RWPE1 (cell line): ENCODE results near the gene GAL3ST2.

Experiments
- CTCF ChIA-PET: fragments of 350-600 bp; sonication (Branson Sonifier 250); formaldehyde crosslinking; extraction: SDS; loops from one replicate; lab custom pipeline; 2021; lab: Yijun Ruan, JAX
- POLR2A ChIA-PET: fragments of 400-600 bp; formaldehyde crosslinking; extraction: SDS; loops from one replicate; lab custom pipeline; 2020; ENCODE audit warnings: antibody characterized with exemption; ENCODE audit not compliant: low non-redundant PET; lab: Yijun Ruan, JAX
- DNase-seq: peaks from one replicate; pipeline ENCODE4 v3.0.0; 2012; ENCODE audit warnings: low spot score
- H3K27ac ChIP-seq: fragments of 450-650 bp; 2 replicates; pipeline ENCODE4 v1.5.1; 2017
- CTCF ChIP-seq: fragments of 450-650 bp; conservative IDR thresholded peaks from 2 replicates; pipeline ENCODE4 v1.5.1; 2017; ENCODE audit warnings: low read depth, mild to moderate bottlenecking

GAL3ST2 gene

GRCh38 chr2:241760301-241760771 is 16.3 kb upstream of the GAL3ST2 start:
- no peak overlapping the region for H3K27ac ChIP-seq
- POLR2A ChIA-PET, result no interaction called here
- no peak for DNase-seq
- no peak for TF ChIP-seq CTCF
- CTCF ChIA-PET, result interaction anchor here (0.6 kb wide), 1 partner anchor 76 kb away, joined by 3 read pairs; no protein-coding TSS in a partner anchor

- CTCF ChIA-PET, result interaction anchor here (0.7 to 0.8 kb wide), 3 partner anchors 30 to 683 kb away, joined by 3 read pairs; no protein-coding TSS in a partner anchor
- POLR2A ChIA-PET, result no interaction called here
These were observed 14.2 kb upstream of the GAL3ST2 start for GRCh38 chr2:241762321-241762932.

GRCh38 chr2:241762933-241763369 is 13.7 kb upstream of the GAL3ST2 start:
- no peak for TF ChIP-seq CTCF
- CTCF ChIA-PET, result interaction anchor here (0.7 to 0.8 kb wide), 2 partner anchors 30 to 684 kb away, joined by 3 read pairs; no protein-coding TSS in a partner anchor
- DNase-seq, result no peak
- POLR2A ChIA-PET, result no interaction called here
- H3K27ac ChIP-seq, result no peak overlapping the region

More at GRCh38 chr2:241762321-241762932, 14.2 kb upstream of the GAL3ST2 start:
- no peak for TF ChIP-seq CTCF
- peak overlapping the region; percentile 17; the same call in 1 of the 2 replicates for H3K27ac ChIP-seq
- no peak for DNase-seq

- no peak for TF ChIP-seq CTCF
- ChIA-PET CTCF (no interaction called here), POLR2A (no interaction called here)
- no peak overlapping the region for H3K27ac ChIP-seq
- no peak for DNase-seq
These were observed 12.9 kb upstream of the GAL3ST2 start for GRCh38 chr2:241763551-241764274.

- H3K27ac ChIP-seq, result no peak overlapping the region
- ChIA-PET POLR2A (no interaction called here), CTCF (no interaction called here)
- no peak for DNase-seq
- TF ChIP-seq CTCF, result no peak
These were observed 12.1 kb upstream of the GAL3ST2 start for GRCh38 chr2:241764275-241765241.
